Panc1 (cell line): ENCODE measurements around the gene LUZP2. TPM values are rescaled to one million over a fixed set of nuclear protein-coding genes. Genes with fewer than 3 reads are reported as not detected.

Experiments
- ATAC-seq: fragments of 200-7000 bp; cut with Tn5 transposase; 2 replicates; pipeline ENCODE4 v1.9.1; 2020; ENCODE audit warnings: mild to moderate bottlenecking, moderate library complexity
- BruUV-seq: library from RNA; stranded (reverse); fragments of 400-500 nt; replicated peaks from 2 replicates; lab custom pipeline; 2021; lab: Mats Ljungman, UMichigan
- CTCF ChIA-PET: fragments of 300-600 bp; sonication (Branson Sonifier 250); formaldehyde crosslinking; loops from one replicate; lab custom pipeline; 2022; ENCODE audit warnings: antibody characterized with exemption; lab: Charles Lee
- POLR2A ChIA-PET: fragments of 300-600 bp; sonication (Branson Sonifier 250); formaldehyde crosslinking; loops from one replicate; lab custom pipeline; 2022; ENCODE audit warnings: antibody characterized with exemption; lab: Charles Lee
- DNase-seq: peaks from one replicate; pipeline ENCODE4 v3.0.0-alpha.2; 2010; ENCODE audit warnings: low read depth, low spot score
- H3K27ac ChIP-seq: 2 replicates; pipeline ENCODE4 v1.5.1; 2011; ENCODE audit warnings: mild to moderate bottlenecking, low read length, inconsistent platforms
- H3K27me3 ChIP-seq: fragments of 200-500 bp; sonication (Bioruptor generic); 2 replicates; pipeline ENCODE4 v1.6.0; 2014; ENCODE audit warnings: low read length, inconsistent platforms; ENCODE audit not compliant: control insufficient read depth, insufficient read depth
- H3K36me3 ChIP-seq: fragments of 200-500 bp; sonication (Bioruptor generic); 2 replicates; pipeline ENCODE4 v1.5.1; 2014; ENCODE audit warnings: inconsistent platforms, mild to moderate bottlenecking, low read length, moderate library complexity; ENCODE audit not compliant: control insufficient read depth, insufficient read depth
- H3K4me1 ChIP-seq: 2 replicates; pipeline ENCODE4 v1.5.1; 2011; ENCODE audit warnings: inconsistent platforms, mild to moderate bottlenecking, low read length, moderate library complexity; ENCODE audit not compliant: control insufficient read depth, insufficient read depth
- H3K4me3 ChIP-seq, 2 experiments: 2 replicates each; pipeline ENCODE4 v1.5.1; 2011 to 2012; ENCODE audit warnings: low read depth in 2 of 2, low read length in 2 of 2, mild to moderate bottlenecking in 2 of 2, inconsistent platforms in 1 of 2, moderate library complexity in 1 of 2
- H3K9me3 ChIP-seq: fragments of 200-500 bp; sonication (Bioruptor generic); 2 replicates; pipeline ENCODE4 v1.5.1; 2014; ENCODE audit warnings: low read depth, mild to moderate bottlenecking, inconsistent platforms, low read length, moderate library complexity; ENCODE audit not compliant: control insufficient read depth, insufficient read depth
- CTCF ChIP-seq: fragments of 450-650 bp; IDR thresholded peaks from 2 replicates; pipeline ENCODE4 v1.5.1; 2017; ENCODE audit warnings: mild to moderate bottlenecking
- POLR2AphosphoS5 ChIP-seq: IDR thresholded peaks from 2 replicates; pipeline ENCODE4 v1.6.1; 2012; ENCODE audit warnings: mild to moderate bottlenecking, low read depth, low read length, moderate library complexity
- REST ChIP-seq, 2 experiments: IDR thresholded peaks; 2 replicates each; pipeline ENCODE4 v1.6.1; 2011 to 2012; ENCODE audit warnings: low read depth in 2 of 2, control low read depth in 1 of 2, low read length in 1 of 2, mild to moderate bottlenecking in 1 of 2, moderate library complexity in 1 of 2; ENCODE audit not compliant: insufficient read depth in 1 of 2
- SIN3A ChIP-seq: IDR thresholded peaks from 2 replicates; pipeline ENCODE4 v1.6.1; 2012; ENCODE audit warnings: low read depth, mild to moderate bottlenecking, low read length, moderate library complexity, borderline replicate concordance; ENCODE audit not compliant: insufficient read depth
- TCF7L2 ChIP-seq: IDR thresholded peaks from 2 replicates; pipeline ENCODE4 v1.6.1; 2011; ENCODE audit warnings: mild to moderate bottlenecking, low read depth, low read length, inconsistent platforms
- in situ Hi-C: cut with HindIII; loops from 2 replicates; pipeline ENCODE4 v1.10.0; 2016; ENCODE audit warnings: low sequenced_read_pairs, low pct_unique_long_range_greater_than_20kb
- intact Hi-C: fragments of 100-400 bp; cut with micrococcal nuclease; formaldehyde crosslinking; loops from one replicate; pipeline ENCODE4 v1.10.0; 2022; ENCODE audit not compliant: unreplicated experiment
- total RNA-seq: library from RNA; stranded (reverse); gene quantifications from one replicate; pipeline ENCODE4 v1.2.1, GENCODE V29; 2021; ENCODE audit not compliant: unreplicated experiment

LUZP2 gene
- total RNA-seq, 1 experiment from 2014 or later, result 0.18 TPM

GRCh38 chr11:25068451-25068850 is 571.6 kb downstream of the LUZP2 start:
- CTCF ChIA-PET, result no interaction called here
- H3K36me3 ChIP-seq, result no peaks in the 10 kb centered on the region
- H3K9me3 ChIP-seq, result no peaks in the 10 kb centered on the region
- intact Hi-C loops (no loop called here), in situ Hi-C loops (no loop called here)
- no peak overlapping the region for H3K4me3 ChIP-seq
- no peak for ATAC-seq
- DNase-seq, result no peak
- H3K27ac ChIP-seq, result no peak overlapping the region
- BruUV-seq, result no TSS peak
- no peak for TF ChIP-seq REST (IDR thresholded peaks at IDR 0.05; ENCODE audit: insufficient read depth in 1 of 2, low read depth in 2 of 2, low read length in 1 of 2)
- H3K4me1 ChIP-seq, result no peaks in the 10 kb centered on the region
- POLR2A ChIA-PET, result no interaction called here
- H3K27me3 ChIP-seq, result no peaks in the 10 kb centered on the region

- Histone ChIP-seq H3K4me1 (no peaks in the 10 kb centered on the region), H3K27ac (no peak overlapping the region), H3K36me3 (no peaks in the 10 kb centered on the region), H3K27me3 (no peaks in the 10 kb centered on the region), H3K9me3 (no peaks in the 10 kb centered on the region), H3K4me3 (no peak overlapping the region)
- DNase-seq (no peak), ATAC-seq (no peak)
- no peak for TF ChIP-seq SIN3A
- TF ChIP-seq REST (IDR thresholded peaks at IDR 0.05; ENCODE audit: insufficient read depth in 1 of 2, low read depth in 2 of 2, low read length in 1 of 2), result no peak
- no peak for TF ChIP-seq CTCF
- TF ChIP-seq POLR2AphosphoS5, result no peak
- TF ChIP-seq TCF7L2, result no peak
- intact Hi-C loops, result no loop called here
- in situ Hi-C loops, result no loop called here
- POLR2A ChIA-PET, result no interaction called here
- CTCF ChIA-PET, result no interaction called here
- BruUV-seq, result no TSS peak
Measured at GRCh38 chr11:25094085-25094802, 597.4 kb downstream of the LUZP2 start.
